Activated CD4-positive, alpha-beta memory T cell treated with anti-CD3 and anti-CD28 coated beads for 36 hours (primary cell): ENCODE data around the gene MRPL14. TPM values are rescaled to one million over a fixed set of nuclear protein-coding genes. Genes with fewer than 3 reads are reported as not detected.
"Not testable (repeated sequence)": the region's sequence is repeated elsewhere in the genome, so short reads cannot be mapped to it uniquely, and the experiment has no call there.

Source experiments
- CTCF ChIA-PET: fragments of 350-600 bp; sonication (Branson Sonifier 250); formaldehyde crosslinking; loops from one replicate; lab custom pipeline; 2021; ENCODE audit warnings: antibody characterized with exemption, inconsistent platforms; lab: Charles Lee
- POLR2A ChIA-PET: fragments of 350-600 bp; sonication (Branson Sonifier 250); formaldehyde crosslinking; loops from one replicate; lab custom pipeline; 2021; ENCODE audit warnings: antibody characterized with exemption; lab: Charles Lee
- DNase-seq: peaks from one replicate; pipeline ENCODE4 v3.0.0-alpha.2; 2020
- H3K27ac Mint-ChIP-seq: one replicate; pipeline ENCODE4 v1.8.0; 2021; ENCODE audit warnings: mixed read lengths
- H3K27me3 Mint-ChIP-seq: one replicate; pipeline ENCODE4 v1.8.0; 2021; ENCODE audit warnings: mixed read lengths
- H3K36me3 Mint-ChIP-seq: one replicate; pipeline ENCODE4 v1.8.0; 2021; ENCODE audit warnings: mixed read lengths
- H3K4me1 Mint-ChIP-seq: one replicate; pipeline ENCODE4 v1.8.0; 2021; ENCODE audit warnings: low read depth, mixed read lengths
- H3K4me3 Mint-ChIP-seq: one replicate; pipeline ENCODE4 v1.8.0; 2021; ENCODE audit warnings: mild to moderate bottlenecking, mixed read lengths
- H3K9me3 Mint-ChIP-seq: one replicate; pipeline ENCODE4 v1.8.0; 2021; ENCODE audit warnings: mixed read lengths
- intact Hi-C: fragments of 100-400 bp; cut with micrococcal nuclease; formaldehyde crosslinking; loops from one replicate; pipeline ENCODE4 v1.15.1; 2023
- total RNA-seq, 2 experiments: library from RNA; stranded (reverse); gene quantifications; one replicate each; pipeline ENCODE4 v1.2.3, GENCODE V29; 2021

MRPL14 gene
- total RNA-seq, 2 experiments from 2014 or later: 49.5 to 50.1 TPM

DNA sequence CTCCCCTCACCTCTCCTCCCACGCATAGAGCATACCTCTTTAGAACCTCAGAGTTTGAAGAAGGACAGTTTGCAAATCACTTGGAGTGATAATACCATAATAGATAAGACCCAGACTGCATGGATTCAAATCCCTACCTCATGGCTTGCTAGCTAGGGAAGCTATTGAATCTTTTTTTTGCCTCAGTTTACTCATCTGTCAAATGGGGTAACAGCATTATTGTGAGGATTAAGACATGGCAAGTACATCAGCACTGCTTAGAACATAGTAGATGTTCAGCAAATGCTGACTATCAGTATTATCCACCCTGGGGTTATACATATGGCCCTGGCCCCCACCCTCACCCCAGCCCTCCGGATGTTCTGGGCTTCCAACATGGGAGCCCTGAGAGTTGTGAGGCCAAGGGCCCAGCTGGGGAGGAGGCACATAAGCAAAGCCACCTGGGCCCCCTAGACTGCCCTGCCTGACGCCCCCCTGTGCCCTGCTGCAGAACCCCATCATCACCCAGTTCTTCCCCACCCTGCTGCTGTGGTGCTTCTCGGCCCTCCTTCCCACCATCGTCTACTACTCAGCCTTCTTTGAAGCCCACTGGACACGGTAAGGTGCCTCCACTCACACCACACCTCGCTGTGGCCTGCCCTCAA lies 22.2 kb upstream of the MRPL14 start:
- Mint-ChIP-seq H3K36me3 (peaks cover 7% of the 10 kb centered on the region), H3K4me1 (peaks cover 5% of the 10 kb centered on the region), H3K9me3 (no peaks in the 10 kb centered on the region), H3K27me3 (no peaks in the 10 kb centered on the region), H3K4me3 (no peak overlapping the region), H3K27ac (no peak overlapping the region)
- POLR2A ChIA-PET: no interaction called here
- CTCF ChIA-PET: interaction anchor here (2.5 kb wide), 1 partner anchor 54 kb away, joined by 41 read pairs; no protein-coding TSS in a partner anchor
- DNase-seq: no peak
- intact Hi-C loops: no loop called here

DNA sequence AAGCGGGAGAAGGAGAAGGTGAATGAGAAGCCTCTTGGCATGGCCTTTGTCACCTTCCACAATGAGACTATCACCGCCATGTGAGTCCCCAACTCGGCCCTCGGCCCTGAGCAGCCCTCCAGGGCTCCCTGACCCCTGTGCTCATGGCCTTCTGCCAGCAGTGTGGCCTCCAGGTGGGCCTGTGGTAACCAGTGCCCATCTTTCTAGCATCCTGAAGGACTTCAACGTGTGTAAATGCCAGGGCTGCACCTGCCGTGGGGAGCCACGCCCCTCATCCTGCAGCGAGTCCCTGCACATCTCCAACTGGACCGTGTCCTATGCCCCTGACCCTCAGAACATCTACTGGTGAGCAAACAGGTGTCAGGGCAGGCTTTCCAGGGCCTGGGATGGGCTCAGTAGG lies 21.1 kb upstream of the MRPL14 start:
- H3K36me3 Mint-ChIP-seq: peaks cover 9% of the 10 kb centered on the region
- peaks cover 5% of the 10 kb centered on the region for H3K4me1 Mint-ChIP-seq
- no peak overlapping the region for H3K4me3 Mint-ChIP-seq
- POLR2A ChIA-PET: no interaction called here
- CTCF ChIA-PET: no interaction called here
- H3K27me3 Mint-ChIP-seq: no peaks in the 10 kb centered on the region
- no peak for DNase-seq
- intact Hi-C loops: no loop called here
- H3K9me3 Mint-ChIP-seq: no peaks in the 10 kb centered on the region
- H3K27ac Mint-ChIP-seq: no peak overlapping the region

DNA sequence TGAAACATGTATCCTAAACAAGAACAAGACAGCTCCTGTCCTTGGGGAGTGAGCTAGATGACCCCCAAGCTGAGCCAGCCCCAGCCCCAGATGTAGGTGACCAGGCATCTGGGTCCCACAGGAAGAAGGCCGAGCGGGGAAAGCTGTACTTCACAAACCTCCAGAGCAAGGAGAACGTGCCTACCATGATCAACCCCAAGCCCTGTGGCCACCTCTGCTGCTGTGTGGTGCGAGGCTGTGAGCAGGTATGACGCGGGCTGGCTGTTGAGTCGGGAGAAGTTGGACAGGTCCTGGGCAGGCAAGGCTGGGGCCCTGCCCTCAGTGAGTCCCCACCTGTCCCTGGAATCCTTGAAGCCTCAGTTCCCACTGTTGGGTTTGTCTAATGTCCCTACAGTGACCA lies 20.0 kb upstream of the MRPL14 start:
- ChIA-PET CTCF (no interaction called here), POLR2A (no interaction called here)
- Mint-ChIP-seq H3K4me1 (peaks cover 5% of the 10 kb centered on the region), H3K27ac (no peak overlapping the region), H3K9me3 (no peaks in the 10 kb centered on the region), H3K36me3 (peaks cover 10% of the 10 kb centered on the region), H3K4me3 (no peak overlapping the region), H3K27me3 (no peaks in the 10 kb centered on the region)
- intact Hi-C loops: no loop called here
- no peak for DNase-seq

DNA sequence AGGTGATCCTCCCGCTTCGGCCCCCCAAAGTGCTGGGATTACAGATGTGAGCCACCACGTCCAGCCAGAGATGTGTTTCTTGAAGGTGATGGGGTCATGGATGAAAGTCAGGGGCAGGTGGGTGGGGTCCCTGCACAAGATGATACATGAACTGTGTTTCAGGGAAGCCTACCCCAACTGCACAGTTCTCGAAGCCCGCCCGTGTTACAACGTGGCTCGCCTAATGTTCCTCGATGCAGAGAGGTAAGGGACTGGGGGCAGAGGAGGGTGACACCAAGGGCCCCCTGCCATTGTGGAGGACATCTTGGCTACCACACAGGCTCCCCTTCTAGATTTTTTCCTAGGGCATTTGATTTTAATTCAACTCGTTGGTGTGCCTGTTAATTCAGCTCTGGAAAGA lies 19.4 kb upstream of the MRPL14 start:
- no peak overlapping the region for H3K27ac Mint-ChIP-seq
- H3K27me3 Mint-ChIP-seq: no peaks in the 10 kb centered on the region
- no peak for DNase-seq
- peaks cover 4% of the 10 kb centered on the region for H3K4me1 Mint-ChIP-seq
- no peaks in the 10 kb centered on the region for H3K9me3 Mint-ChIP-seq
- intact Hi-C loops: no loop called here
- ChIA-PET POLR2A (no interaction called here), CTCF (no interaction called here)
- peaks cover 10% of the 10 kb centered on the region for H3K36me3 Mint-ChIP-seq
- H3K4me3 Mint-ChIP-seq: no peak overlapping the region

GRCh38 chr6:44145839-44146238 lies 18.6 kb upstream of the MRPL14 start:
- intact Hi-C loops: no loop called here
- H3K27ac Mint-ChIP-seq: no peak overlapping the region
- H3K4me3 Mint-ChIP-seq: no peak overlapping the region
- CTCF ChIA-PET: no interaction called here
- H3K4me1 Mint-ChIP-seq: no peaks in the 10 kb centered on the region
- H3K9me3 Mint-ChIP-seq: no peaks in the 10 kb centered on the region
- POLR2A ChIA-PET: no interaction called here
- H3K36me3 Mint-ChIP-seq: peaks cover 11% of the 10 kb centered on the region
- H3K27me3 Mint-ChIP-seq: no peaks in the 10 kb centered on the region
- no peak for DNase-seq

GRCh38 chr6:44144536-44144935 lies 17.3 kb upstream of the MRPL14 start:
- H3K36me3 Mint-ChIP-seq: peaks cover 16% of the 10 kb centered on the region
- DNase-seq, H3K27me3 Mint-ChIP-seq, H3K4me1 Mint-ChIP-seq, H3K9me3 Mint-ChIP-seq, H3K4me3 Mint-ChIP-seq, H3K27ac Mint-ChIP-seq, intact Hi-C loops, CTCF ChIA-PET: not testable (repeated sequence)
- POLR2A ChIA-PET: interaction anchor here (0.7 kb wide), 1 partner anchor 1958 kb away, joined by 3 read pairs; no protein-coding TSS in a partner anchor

DNA sequence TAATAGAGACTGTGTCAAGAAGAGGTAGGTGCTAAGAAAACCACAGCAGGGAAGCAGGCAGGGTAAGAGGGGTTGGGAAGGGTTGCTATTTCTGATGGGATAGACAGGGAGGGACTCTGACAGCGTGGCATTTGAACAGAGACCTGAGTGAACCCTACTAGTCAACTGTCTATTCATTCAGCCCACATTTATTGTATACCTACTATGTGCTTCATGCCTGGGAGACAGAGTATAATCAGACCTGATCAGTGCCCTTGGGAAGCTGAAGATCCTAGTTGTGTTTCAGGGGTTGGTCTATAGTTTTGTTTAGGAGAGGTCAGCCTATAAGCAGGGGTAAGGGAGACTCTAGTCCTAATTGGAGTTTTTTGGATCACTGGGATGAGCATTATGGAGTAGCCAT lies 16.5 kb upstream of the MRPL14 start:
- Mint-ChIP-seq H3K27me3 (no peaks in the 10 kb centered on the region), H3K27ac (no peak overlapping the region), H3K9me3 (no peaks in the 10 kb centered on the region), H3K4me3 (no peak overlapping the region), H3K4me1 (no peaks in the 10 kb centered on the region), H3K36me3 (peaks cover 11% of the 10 kb centered on the region)
- intact Hi-C loops: no loop called here
- ChIA-PET POLR2A (interaction anchor here (0.7 kb wide), 1 partner anchor 1957 kb away, joined by 3 read pairs; no protein-coding TSS in a partner anchor), CTCF (no interaction called here)
- DNase-seq: no peak

DNA sequence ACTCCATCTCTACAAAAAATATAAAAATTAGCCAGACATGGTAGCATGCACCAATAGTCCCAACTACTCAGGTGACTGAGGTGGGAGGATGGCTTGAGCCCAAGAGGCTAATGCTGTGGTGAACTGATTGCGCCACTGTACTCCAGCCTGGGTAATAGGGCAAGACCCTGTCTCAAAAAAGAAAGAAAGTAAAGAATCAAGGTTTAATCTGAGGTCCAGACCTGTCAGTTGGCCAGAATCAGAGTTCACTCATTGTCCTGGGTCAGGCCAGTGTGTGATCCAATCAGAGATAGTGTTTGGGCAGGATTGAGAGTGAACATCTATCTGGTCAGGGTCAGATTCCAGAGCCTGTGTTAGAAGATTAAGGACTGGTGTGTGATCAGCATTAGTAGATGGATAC lies 15.6 kb upstream of the MRPL14 start:
- intact Hi-C loops: no loop called here
- Mint-ChIP-seq H3K4me3 (no peak overlapping the region), H3K27me3 (no peaks in the 10 kb centered on the region), H3K36me3 (peaks cover 9% of the 10 kb centered on the region), H3K9me3 (no peaks in the 10 kb centered on the region), H3K27ac (no peak overlapping the region), H3K4me1 (no peaks in the 10 kb centered on the region)
- ChIA-PET POLR2A (no interaction called here), CTCF (no interaction called here)
- no peak for DNase-seq

DNA sequence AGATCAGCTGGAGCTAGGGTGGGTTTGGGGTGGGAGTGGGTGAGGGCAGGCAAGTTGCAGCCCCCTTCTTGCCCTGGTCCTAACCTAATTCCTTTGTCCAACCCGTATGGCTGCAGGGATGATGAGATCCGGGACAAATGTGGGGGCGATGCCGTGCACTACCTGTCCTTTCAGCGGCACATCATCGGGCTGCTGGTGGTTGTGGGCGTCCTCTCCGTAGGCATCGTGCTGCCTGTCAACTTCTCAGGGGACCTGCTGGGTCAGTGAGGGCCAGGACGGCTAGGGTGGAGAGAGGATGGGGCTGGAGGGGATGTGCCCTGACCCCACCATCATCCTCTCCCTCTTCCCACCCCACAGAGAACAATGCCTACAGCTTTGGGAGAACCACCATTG lies 12.1 kb upstream of the MRPL14 start:
- no peaks in the 10 kb centered on the region for H3K27me3 Mint-ChIP-seq
- H3K36me3 Mint-ChIP-seq: peaks cover 12% of the 10 kb centered on the region
- CTCF ChIA-PET: no interaction called here
- H3K4me3 Mint-ChIP-seq: no peak overlapping the region
- no peaks in the 10 kb centered on the region for H3K4me1 Mint-ChIP-seq
- intact Hi-C loops: no loop called here
- DNase-seq: no peak
- no peak overlapping the region for H3K27ac Mint-ChIP-seq
- POLR2A ChIA-PET: no interaction called here
- no peaks in the 10 kb centered on the region for H3K9me3 Mint-ChIP-seq

DNA sequence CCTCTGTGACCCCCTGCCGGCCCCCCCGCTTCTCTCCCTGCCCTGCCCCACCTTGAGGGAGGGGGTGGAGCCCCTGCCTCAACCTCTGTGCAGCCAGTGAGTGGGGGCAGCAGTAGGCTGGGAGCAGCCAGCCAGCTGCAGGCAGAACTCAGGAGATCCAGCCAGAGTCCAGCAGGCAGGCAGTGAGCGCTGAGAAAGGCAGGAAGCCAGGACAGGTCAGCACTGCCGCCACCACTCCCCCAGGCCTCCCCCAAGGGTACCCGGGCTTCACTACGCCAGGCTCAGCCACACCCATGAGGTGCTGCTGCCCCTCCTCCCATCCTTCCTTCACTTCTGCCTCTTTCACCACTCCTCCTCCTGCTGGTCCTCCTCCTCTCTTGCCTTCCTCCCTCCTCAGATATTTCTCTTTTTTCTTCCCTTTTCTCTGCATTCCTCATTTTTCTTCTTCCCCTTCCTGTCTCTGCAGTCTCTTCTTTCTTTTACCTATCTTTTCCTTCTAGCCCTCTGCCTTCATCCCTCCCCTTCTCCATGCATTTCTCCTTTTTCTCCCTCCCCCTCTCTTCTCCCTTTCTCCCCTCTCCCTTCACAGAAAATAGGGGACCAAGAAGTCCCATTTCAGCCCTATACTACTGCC lies 11.6 kb upstream of the MRPL14 start:
- ChIA-PET POLR2A (no interaction called here), CTCF (interaction anchor here (1.3 kb wide), 1 partner anchor 42 kb away, joined by 4 read pairs; no protein-coding TSS in a partner anchor)
- no peak for DNase-seq
- no peaks in the 10 kb centered on the region for H3K27me3 Mint-ChIP-seq
- no peak overlapping the region for H3K4me3 Mint-ChIP-seq
- H3K4me1 Mint-ChIP-seq: no peaks in the 10 kb centered on the region
- intact Hi-C loops: no loop called here
- H3K36me3 Mint-ChIP-seq: peaks cover 11% of the 10 kb centered on the region
- no peaks in the 10 kb centered on the region for H3K9me3 Mint-ChIP-seq
- H3K27ac Mint-ChIP-seq: no peak overlapping the region

GRCh38 chr6:44135875-44136274 lies 8.6 kb upstream of the MRPL14 start:
- H3K27me3 Mint-ChIP-seq: no peaks in the 10 kb centered on the region
- ChIA-PET POLR2A (no interaction called here), CTCF (interaction anchor here (1.2 kb wide), 1 partner anchor 8 kb away, joined by 3 read pairs; the partner anchor contains the start of genes MRPL14 and TMEM63B)
- H3K4me3 Mint-ChIP-seq: no peak overlapping the region
- no peak for DNase-seq
- peaks cover 9% of the 10 kb centered on the region for H3K36me3 Mint-ChIP-seq
- no peaks in the 10 kb centered on the region for H3K9me3 Mint-ChIP-seq
- H3K4me1 Mint-ChIP-seq: peaks cover 4% of the 10 kb centered on the region
- intact Hi-C loops: no loop called here
- H3K27ac Mint-ChIP-seq: no peak overlapping the region

- Mint-ChIP-seq H3K9me3 (no peaks in the 10 kb centered on the region), H3K27me3 (no peaks in the 10 kb centered on the region), H3K4me3 (no peak overlapping the region), H3K4me1 (peaks cover 4% of the 10 kb centered on the region), H3K27ac (no peak overlapping the region), H3K36me3 (peaks cover 3% of the 10 kb centered on the region)
- DNase-seq: no peak
- intact Hi-C loops: no loop called here
- ChIA-PET CTCF (interaction anchor here (1.2 kb wide), 1 partner anchor 8 kb away, joined by 3 read pairs; the partner anchor contains the start of genes MRPL14 and TMEM63B), POLR2A (no interaction called here)
Measured at GRCh38 chr6:44135173-44135758, 8.0 kb upstream of the MRPL14 start.
